Measurements from ENCODE around the gene CTNNA2. TPM values are rescaled to one million over a fixed set of nuclear protein-coding genes. Genes with fewer than 3 reads are reported as not detected.

The CTNNA2 gene
- total RNA-seq, 1 experiment from 2014 or later: 0.54 TPM

GRCh38 chr2:79827881-79828280 is 315.0 kb downstream of the CTNNA2 start:
- no peak for TF ChIP-seq CTCF (IDR thresholded peaks at IDR 0.05)
- TF ChIP-seq POLR2AphosphoS5 (IDR thresholded peaks at IDR 0.05; ENCODE audit: low read depth, low read length): no peak
- TF ChIP-seq TCF7L2 (IDR thresholded peaks at IDR 0.05; ENCODE audit: low read depth, low read length): no peak
- no peak for TF ChIP-seq REST (IDR thresholded peaks at IDR 0.05; ENCODE audit: insufficient read depth in 1 of 2, low read depth in 2 of 2, low read length in 1 of 2)
- TF ChIP-seq SIN3A (IDR thresholded peaks at IDR 0.05; ENCODE audit: borderline replicate concordance, insufficient read depth, low read depth, low read length): no peak
- in situ Hi-C loops (cut with HindIII; ENCODE audit: low pct_unique_long_range_greater_than_20kb, low sequenced_read_pairs): no loop called here

GRCh38 chr2:79830501-79830900 is 317.6 kb downstream of the CTNNA2 start:
- ChIA-PET POLR2A (no interaction called here), CTCF (no interaction called here)
- no peak for TF ChIP-seq CTCF (IDR thresholded peaks at IDR 0.05)
- no peak for TF ChIP-seq REST (IDR thresholded peaks at IDR 0.05; ENCODE audit: insufficient read depth in 1 of 2, low read depth in 2 of 2, low read length in 1 of 2)
- Histone ChIP-seq H3K27ac (ENCODE audit: low read length) (no peak overlapping the region), H3K27me3 (ENCODE audit: control insufficient read depth, insufficient read depth, low read length) (no peaks in the 10 kb centered on the region), H3K4me3 (ENCODE audit: low read depth in 2 of 2, low read length in 2 of 2) (no peak overlapping the region), H3K4me1 (ENCODE audit: control insufficient read depth, insufficient read depth, low read length) (peaks cover 12% of the 10 kb centered on the region), H3K9me3 (ENCODE audit: control insufficient read depth, insufficient read depth, low read depth, low read length) (no peaks in the 10 kb centered on the region), H3K36me3 (ENCODE audit: control insufficient read depth, insufficient read depth, low read length) (no peaks in the 10 kb centered on the region)
- in situ Hi-C loops (cut with HindIII; ENCODE audit: low pct_unique_long_range_greater_than_20kb, low sequenced_read_pairs) (no loop called here), intact Hi-C loops (cut with micrococcal nuclease; ENCODE audit: unreplicated experiment) (no loop called here)
- BruUV-seq (replicated peaks): no TSS peak
- ATAC-seq (no peak), DNase-seq (ENCODE audit: low read depth, low spot score) (no peak)

More at GRCh38 chr2:79827881-79828280, 315.0 kb downstream of the CTNNA2 start:
- H3K4me3 ChIP-seq (ENCODE audit: low read depth in 2 of 2, low read length in 2 of 2): no peak overlapping the region
- DNase-seq (ENCODE audit: low read depth, low spot score) (no peak), ATAC-seq (no peak)
- intact Hi-C loops (cut with micrococcal nuclease; ENCODE audit: unreplicated experiment): no loop called here
- ChIA-PET POLR2A (no interaction called here), CTCF (no interaction called here)
- H3K36me3 ChIP-seq (ENCODE audit: control insufficient read depth, insufficient read depth, low read length): no peaks in the 10 kb centered on the region
- peaks cover 5% of the 10 kb centered on the region; the same call in 1 of the 2 replicates for H3K4me1 ChIP-seq (ENCODE audit: control insufficient read depth, insufficient read depth, low read length)
- no peaks in the 10 kb centered on the region for H3K27me3 ChIP-seq (ENCODE audit: control insufficient read depth, insufficient read depth, low read length)
- no TSS peak for BruUV-seq (replicated peaks)
- no peak overlapping the region for H3K27ac ChIP-seq (ENCODE audit: low read length)
- no peaks in the 10 kb centered on the region for H3K9me3 ChIP-seq (ENCODE audit: control insufficient read depth, insufficient read depth, low read depth, low read length)

Data from Panc1 (cell line).